A549 treated with Hydrocortisone at 1 μM for 4 hours (cell line): ENCODE results near the gene C22orf42. TPM values are rescaled to one million over a fixed set of nuclear protein-coding genes. Genes with fewer than 3 reads are reported as not detected.

Experiments
- total RNA-seq: library from RNA; stranded (reverse); fragments of 200-300 nt; extraction: Qiagen RNA extraction; gene quantifications from 5 replicates; pipeline ENCODE4 v1.2.3, GENCODE V29; 2022

Gene C22orf42, protein sequence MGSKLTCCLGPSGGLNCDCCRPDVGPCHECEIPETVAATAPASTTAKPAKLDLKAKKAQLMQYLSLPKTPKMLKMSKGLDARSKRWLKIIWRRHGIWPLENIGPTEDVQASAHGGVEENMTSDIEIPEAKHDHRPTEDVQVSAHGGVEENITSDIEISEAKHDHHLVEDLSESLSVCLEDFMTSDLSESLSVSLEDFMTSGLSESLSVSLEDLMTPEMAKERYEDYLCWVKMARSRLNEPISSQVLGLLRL
- total RNA-seq = not detected in 5 replicates

GRCh38 chr22:32158712-32159533 lies at the start of gene C22orf42:
Gene C22orf42 (minus strand): TSS chr22:32159303. CDS start chr22:32159215, 88 bp downstream.

GRCh38 chr22:32204856-32205722 lies 46.0 kb upstream of the C22orf42 start, which contains the start of gene RFPL2:
Gene RFPL2 (minus strand): TSS chr22:32205073. CDS start chr22:32202451, 2,622 bp downstream.

Other genes starting within 250 kb of the C22orf42 start
- gene YWHAH, start 214.8 kb downstream of the C22orf42 start, total RNA-seq = 131 to 148 TPM (median 141 TPM) in 5 replicates
- 0.03 to 0.07 TPM (median 0.06 TPM) in 4 of 5 replicates, not detected in the other for gene SLC5A1, start 116.0 kb downstream of the C22orf42 start, total RNA-seq
- 0.09 to 0.24 TPM (median 0.16 TPM) in 5 replicates for gene RFPL2, start 45.8 kb upstream of the C22orf42 start, total RNA-seq
- gene SLC5A4, start 96.0 kb upstream of the C22orf42 start, total RNA-seq = not detected in 5 replicates
- not detected in 5 replicates for gene RFPL3, start 198.6 kb upstream of the C22orf42 start, total RNA-seq